PC-9 (cell line): ENCODE results near the gene ABCC2.

Experiments used
- EZH2 ChIP-seq: fragments of 200-600 bp; sonication (generic); IDR thresholded peaks from 2 replicates; pipeline ENCODE4 v1.8.0; 2017; ENCODE audit warnings: antibody characterized with exemption, low read depth
- TF ChIP-seq, protein P1 (sequence below): fragments of 200-600 bp; sonication (generic); conservative IDR thresholded peaks from 2 replicates; pipeline ENCODE4 v1.6.1; 2017; ENCODE audit warnings: mixed run types, antibody characterized with exemption, mild to moderate bottlenecking, moderate library complexity

DNA sequence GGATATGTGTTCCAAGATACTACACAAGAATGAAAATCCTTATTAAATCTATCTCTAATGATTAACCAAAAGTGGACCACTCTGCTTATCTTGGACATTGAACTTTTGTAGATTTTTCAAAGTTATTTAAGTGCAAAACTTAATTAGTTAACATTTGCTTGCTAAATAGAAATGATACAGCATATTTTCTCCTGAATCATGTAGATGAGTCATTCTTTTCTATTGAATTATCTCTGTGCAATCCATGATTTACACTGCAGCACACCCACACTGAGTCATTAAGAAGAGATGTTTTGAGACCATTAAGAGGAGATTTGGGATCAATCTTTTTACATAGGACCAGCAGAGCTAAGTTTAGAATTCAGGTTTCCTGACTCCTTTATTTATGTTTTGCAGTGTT is 6.6 kb upstream of the ABCC2 start:
- no peak for TF ChIP-seq EZH2
- TF ChIP-seq, protein P1, sequence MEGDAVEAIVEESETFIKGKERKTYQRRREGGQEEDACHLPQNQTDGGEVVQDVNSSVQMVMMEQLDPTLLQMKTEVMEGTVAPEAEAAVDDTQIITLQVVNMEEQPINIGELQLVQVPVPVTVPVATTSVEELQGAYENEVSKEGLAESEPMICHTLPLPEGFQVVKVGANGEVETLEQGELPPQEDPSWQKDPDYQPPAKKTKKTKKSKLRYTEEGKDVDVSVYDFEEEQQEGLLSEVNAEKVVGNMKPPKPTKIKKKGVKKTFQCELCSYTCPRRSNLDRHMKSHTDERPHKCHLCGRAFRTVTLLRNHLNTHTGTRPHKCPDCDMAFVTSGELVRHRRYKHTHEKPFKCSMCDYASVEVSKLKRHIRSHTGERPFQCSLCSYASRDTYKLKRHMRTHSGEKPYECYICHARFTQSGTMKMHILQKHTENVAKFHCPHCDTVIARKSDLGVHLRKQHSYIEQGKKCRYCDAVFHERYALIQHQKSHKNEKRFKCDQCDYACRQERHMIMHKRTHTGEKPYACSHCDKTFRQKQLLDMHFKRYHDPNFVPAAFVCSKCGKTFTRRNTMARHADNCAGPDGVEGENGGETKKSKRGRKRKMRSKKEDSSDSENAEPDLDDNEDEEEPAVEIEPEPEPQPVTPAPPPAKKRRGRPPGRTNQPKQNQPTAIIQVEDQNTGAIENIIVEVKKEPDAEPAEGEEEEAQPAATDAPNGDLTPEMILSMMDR: no peak
